ENCODE data around the gene SNRPA.
A peak's percentile ranks its signal among the peaks of the same experiment; 100 is the strongest.

Gene SNRPA

DNA sequence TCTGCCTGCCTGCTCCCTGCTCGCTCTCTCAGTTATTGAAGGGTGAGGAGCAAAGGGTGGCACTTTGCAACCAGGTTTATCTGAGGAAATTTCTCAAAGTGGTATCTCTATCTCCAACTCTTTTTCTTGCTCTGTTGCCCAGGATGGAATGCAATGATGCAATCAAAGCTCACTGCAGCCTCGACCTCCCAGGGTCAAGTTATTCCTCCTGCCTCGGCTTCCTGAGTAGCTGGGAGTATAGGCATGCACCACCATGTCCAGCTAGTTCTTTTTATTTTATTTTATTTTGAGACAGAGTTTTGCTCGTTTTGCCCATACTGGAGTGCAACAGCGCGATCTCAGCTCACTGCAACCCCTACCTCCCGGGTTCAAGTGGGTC, 5.6 kb upstream of the SNRPA start:
- H3K27me3 ChIP-seq (replicated peaks): no peaks in the 10 kb centered on the region
- H3K36me3 ChIP-seq (replicated peaks): no peaks in the 10 kb centered on the region
- in situ Hi-C loops (cut with HindIII; ENCODE audit: low pct_ligation_motif_present, low sequenced_read_pairs): no loop called here
- DNase-seq: peak; percentile 39
- H3K27ac ChIP-seq: peak overlapping the region; percentile 43
- TF ChIP-seq, protein P1, sequence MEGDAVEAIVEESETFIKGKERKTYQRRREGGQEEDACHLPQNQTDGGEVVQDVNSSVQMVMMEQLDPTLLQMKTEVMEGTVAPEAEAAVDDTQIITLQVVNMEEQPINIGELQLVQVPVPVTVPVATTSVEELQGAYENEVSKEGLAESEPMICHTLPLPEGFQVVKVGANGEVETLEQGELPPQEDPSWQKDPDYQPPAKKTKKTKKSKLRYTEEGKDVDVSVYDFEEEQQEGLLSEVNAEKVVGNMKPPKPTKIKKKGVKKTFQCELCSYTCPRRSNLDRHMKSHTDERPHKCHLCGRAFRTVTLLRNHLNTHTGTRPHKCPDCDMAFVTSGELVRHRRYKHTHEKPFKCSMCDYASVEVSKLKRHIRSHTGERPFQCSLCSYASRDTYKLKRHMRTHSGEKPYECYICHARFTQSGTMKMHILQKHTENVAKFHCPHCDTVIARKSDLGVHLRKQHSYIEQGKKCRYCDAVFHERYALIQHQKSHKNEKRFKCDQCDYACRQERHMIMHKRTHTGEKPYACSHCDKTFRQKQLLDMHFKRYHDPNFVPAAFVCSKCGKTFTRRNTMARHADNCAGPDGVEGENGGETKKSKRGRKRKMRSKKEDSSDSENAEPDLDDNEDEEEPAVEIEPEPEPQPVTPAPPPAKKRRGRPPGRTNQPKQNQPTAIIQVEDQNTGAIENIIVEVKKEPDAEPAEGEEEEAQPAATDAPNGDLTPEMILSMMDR (IDR thresholded peaks at IDR 0.05; ENCODE audit: low read depth, low read length, missing control alignments): no peak
- no peak overlapping the region for H3K4me3 ChIP-seq (ENCODE audit: low read depth, low read length)

GRCh38 chr19:40747536-40747935, 3.5 kb upstream of the SNRPA start:
- H3K27me3 ChIP-seq (replicated peaks): no peaks in the 10 kb centered on the region
- in situ Hi-C loops (cut with HindIII; ENCODE audit: low pct_ligation_motif_present, low sequenced_read_pairs): no loop called here
- H3K4me3 ChIP-seq (ENCODE audit: low read depth, low read length): no peak overlapping the region
- no peak for DNase-seq
- no peaks in the 10 kb centered on the region for H3K36me3 ChIP-seq (replicated peaks)
- no peak overlapping the region for H3K27ac ChIP-seq
- TF ChIP-seq, protein P1 (IDR thresholded peaks at IDR 0.05; ENCODE audit: low read depth, low read length, missing control alignments): no peak

- peak within 1 kb of the TSS; percentile 97 for H3K27ac ChIP-seq
- peak within 1 kb of the TSS; percentile 69 for H3K4me3 ChIP-seq (ENCODE audit: low read depth, low read length)
- peak; percentile 100 for DNase-seq
- no peaks in the 10 kb centered on the region for H3K27me3 ChIP-seq (replicated peaks)
- TF ChIP-seq, protein P1 (IDR thresholded peaks at IDR 0.05; ENCODE audit: low read depth, low read length, missing control alignments): no peak
- H3K36me3 ChIP-seq (replicated peaks): peaks cover under 1% of the 10 kb centered on the region
- in situ Hi-C loops (cut with HindIII; ENCODE audit: low pct_ligation_motif_present, low sequenced_read_pairs): no loop called here
Measured at GRCh38 chr19:40750058-40750873, 737 bp upstream of the SNRPA start, which contains the start of gene ACTMAP. Gene ACTMAP (minus strand): TSS chr19:40750477. CDS start chr19:40749803, 674 bp downstream.

GRCh38 chr19:40752257-40752781, 1.3 kb downstream of the SNRPA start:
- TF ChIP-seq, protein P1 (IDR thresholded peaks at IDR 0.05; ENCODE audit: low read depth, low read length, missing control alignments): no peak
- no peak for DNase-seq
- in situ Hi-C loops (cut with HindIII; ENCODE audit: low pct_ligation_motif_present, low sequenced_read_pairs): no loop called here
- Histone ChIP-seq H3K27ac (peak overlapping the region; percentile 97), H3K27me3 (replicated peaks) (no peaks in the 10 kb centered on the region), H3K4me3 (ENCODE audit: low read depth, low read length) (peak overlapping the region; percentile 69), H3K36me3 (replicated peaks) (peaks cover 17% of the 10 kb centered on the region)

DNA sequence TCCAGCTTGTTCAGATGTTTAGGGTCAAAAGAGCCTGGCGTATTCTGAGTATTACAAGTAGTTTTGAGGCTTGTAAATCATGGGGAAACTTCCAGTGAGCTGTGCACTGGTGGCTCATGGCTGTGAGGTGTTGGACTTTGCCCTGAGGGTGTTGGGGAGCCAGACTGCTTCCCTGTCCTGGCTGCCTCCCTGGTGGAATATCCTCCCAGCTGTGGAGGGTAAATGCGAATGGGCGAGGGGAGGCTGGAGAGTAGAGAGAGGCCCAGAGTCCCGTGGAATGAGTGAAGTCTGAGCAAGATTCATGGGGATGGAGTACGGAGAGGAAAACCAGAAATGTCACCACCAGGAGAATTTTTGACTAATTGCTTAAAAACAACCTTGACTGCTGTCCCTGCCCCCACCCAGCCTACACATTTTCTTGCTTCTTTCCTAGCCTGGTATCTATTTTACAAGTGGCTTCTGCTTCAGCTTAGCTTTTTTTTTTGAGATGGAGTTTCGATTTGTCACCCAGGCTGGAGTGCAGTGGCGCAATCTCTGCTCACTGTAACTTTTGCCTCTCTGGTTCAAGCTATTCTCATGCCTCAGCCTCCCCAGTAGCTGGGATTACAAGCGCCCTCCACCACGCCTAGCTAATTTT, 3.7 kb downstream of the SNRPA start:
- no peak overlapping the region for H3K27ac ChIP-seq
- DNase-seq: no peak
- peaks cover 37% of the 10 kb centered on the region for H3K36me3 ChIP-seq (replicated peaks)

More for the DNA sequence above, 3.7 kb downstream of the SNRPA start:
- Histone ChIP-seq H3K27me3 (replicated peaks) (no peaks in the 10 kb centered on the region), H3K4me3 (ENCODE audit: low read depth, low read length) (no peak overlapping the region)
- TF ChIP-seq, protein P1 (IDR thresholded peaks at IDR 0.05; ENCODE audit: low read depth, low read length, missing control alignments): no peak
- in situ Hi-C loops (cut with HindIII; ENCODE audit: low pct_ligation_motif_present, low sequenced_read_pairs): no loop called here

All from brain microvascular endothelial cell (primary cell).